PFSK-1 (cell line): Measurements from ENCODE around the gene SH3YL1.

Experiments used
- POLR2AphosphoS5 ChIP-seq: IDR thresholded peaks from 2 replicates; pipeline ENCODE4 v1.6.1; 2012; ENCODE audit warnings: low read depth, mild to moderate bottlenecking, control low read depth, low read length, moderate library complexity
- REST ChIP-seq, 2 experiments: IDR thresholded peaks; 2 replicates each; pipeline versions ENCODE4 v1.6.1 to v1.8.0; 2011 to 2012; ENCODE audit warnings: low read depth in 2 of 2, low read length in 2 of 2, control low read depth in 1 of 2, inconsistent platforms in 1 of 2, mild to moderate bottlenecking in 1 of 2, moderate library complexity in 1 of 2; ENCODE audit not compliant: insufficient read depth in 1 of 2
- SIN3A ChIP-seq: IDR thresholded peaks from 2 replicates; pipeline ENCODE4 v1.6.1; 2012; ENCODE audit warnings: mild to moderate bottlenecking, low read length, moderate library complexity, borderline replicate concordance; ENCODE audit not compliant: insufficient read depth

- no peak for TF ChIP-seq POLR2AphosphoS5
- no peak for TF ChIP-seq REST (IDR thresholded peaks at IDR 0.05; ENCODE audit: insufficient read depth in 1 of 2, low read depth in 2 of 2, low read length in 2 of 2)
- TF ChIP-seq SIN3A, result no peak
These were observed 11.6 kb upstream of the SH3YL1 start for GRCh38 chr2:275466-275865.
